IMR-90 (cell line): Measurements from ENCODE around the gene GSS. TPM values are rescaled to one million over a fixed set of nuclear protein-coding genes. Genes with fewer than 3 reads are reported as not detected.
A peak's percentile ranks its signal among the peaks of the same experiment; 100 is the strongest.

Experiments
- ATAC-seq: fragments of 200-7000 bp; cut with Tn5 transposase; 2 replicates; pipeline ENCODE4 v1.9.1; 2020; ENCODE audit warnings: low read depth, mild to moderate bottlenecking, moderate library complexity
- BruUV-seq: library from RNA; stranded (reverse); fragments of 400-500 nt; replicated peaks from 2 replicates; lab custom pipeline; 2021; lab: Mats Ljungman, UMichigan
- CTCF ChIA-PET: fragments of 300-600 bp; formaldehyde crosslinking; extraction: SDS; loops from one replicate; lab custom pipeline; 2021; ENCODE audit warnings: antibody characterized with exemption; lab: Yijun Ruan, JAX
- POLR2A ChIA-PET: fragments of 300-600 bp; sonication (Branson Sonifier 250); formaldehyde crosslinking; loops from one replicate; lab custom pipeline; 2022; ENCODE audit warnings: antibody characterized with exemption; ENCODE audit not compliant: unreplicated experiment; lab: Charles Lee
- DNase-seq: peaks from one replicate; pipeline ENCODE4 v3.0.0; 2013
- H2AFZ ChIP-seq: replicated peaks from 2 replicates; pipeline ENCODE3; 2013; ENCODE audit warnings: low read length, mild to moderate bottlenecking; ENCODE audit not compliant: poor library complexity
- H2AK5ac ChIP-seq: 2 replicates; pipeline ENCODE4 v1.6.1; 2013; ENCODE audit warnings: low read depth, low read length, inconsistent platforms
- H2AK9ac ChIP-seq: replicated peaks from 2 replicates; pipeline ENCODE3; 2013; ENCODE audit warnings: mild to moderate bottlenecking, low read depth, low read length, moderate library complexity; ENCODE audit not compliant: poor library complexity
- H2BK120ac ChIP-seq: 2 replicates; pipeline ENCODE4 v1.6.1; 2013; ENCODE audit warnings: low read depth, low read length, inconsistent platforms
- H2BK15ac ChIP-seq: 3 replicates; pipeline ENCODE4 v1.6.1; 2013; ENCODE audit warnings: low read depth, low read length, inconsistent platforms
- H2BK20ac ChIP-seq: 2 replicates; pipeline ENCODE4 v1.6.1; 2013; ENCODE audit warnings: low read depth, mild to moderate bottlenecking, inconsistent platforms, low read length, moderate library complexity
- H2BK5ac ChIP-seq: 2 replicates; pipeline ENCODE4 v1.6.1; 2013; ENCODE audit warnings: mild to moderate bottlenecking, low read depth, low read length, inconsistent platforms; ENCODE audit not compliant: poor library complexity, severe bottlenecking
- H3K14ac ChIP-seq: replicated peaks from 2 replicates; pipeline ENCODE4 v1.6.1; 2013; ENCODE audit warnings: low read depth, low read length, inconsistent platforms
- H3K18ac ChIP-seq: 2 replicates; pipeline ENCODE4 v1.6.1; 2013; ENCODE audit warnings: low read depth, low read length, control low read depth
- H3K23ac ChIP-seq: 2 replicates; pipeline ENCODE4 v1.6.1; 2013; ENCODE audit warnings: low read depth, low read length, inconsistent platforms
- H3K27ac ChIP-seq: 2 replicates; pipeline ENCODE4 v1.5.1; 2013; ENCODE audit warnings: mild to moderate bottlenecking, control low read depth, low read length; ENCODE audit not compliant: insufficient read depth
- H3K27me3 ChIP-seq: 2 replicates; pipeline ENCODE4 v1.6.1; 2013; ENCODE audit warnings: low read length; ENCODE audit not compliant: control insufficient read depth, insufficient read depth
- H3K36me3 ChIP-seq: 2 replicates; pipeline ENCODE4 v1.6.1; 2013; ENCODE audit warnings: low read length, mixed read lengths; ENCODE audit not compliant: control insufficient read depth, insufficient read depth
- H3K4ac ChIP-seq: 2 replicates; pipeline ENCODE4 v1.6.1; 2013; ENCODE audit warnings: low read depth, low read length, inconsistent platforms
- H3K4me1 ChIP-seq: 2 replicates; pipeline ENCODE4 v1.6.1; 2013; ENCODE audit warnings: low read length, mixed read lengths; ENCODE audit not compliant: control insufficient read depth, insufficient read depth
- H3K4me2 ChIP-seq: 2 replicates; pipeline ENCODE4 v1.6.1; 2013; ENCODE audit warnings: low read depth, mild to moderate bottlenecking, control low read depth, low read length, moderate library complexity
- H3K4me3 ChIP-seq: 2 replicates; pipeline ENCODE4 v1.5.1; 2013; ENCODE audit warnings: low read depth, mild to moderate bottlenecking, control low read depth, low read length, moderate library complexity; ENCODE audit not compliant: insufficient read depth
- H3K56ac ChIP-seq: 2 replicates; pipeline ENCODE4 v1.6.1; 2013; ENCODE audit warnings: low read length, inconsistent platforms; ENCODE audit not compliant: insufficient read depth; ENCODE audit errors: extremely low read depth
- H3K79me1 ChIP-seq, 2 experiments: 2 replicates each; pipeline ENCODE4 v1.6.1; 2013; ENCODE audit warnings: low read length in 2 of 2, inconsistent platforms in 1 of 2, low read depth in 1 of 2
- H3K9ac ChIP-seq: 2 replicates; pipeline ENCODE4 v1.6.1; 2013; ENCODE audit warnings: low read depth, low read length, control low read depth
- H3K9me1 ChIP-seq: 2 replicates; pipeline ENCODE4 v1.6.1; 2013; ENCODE audit warnings: low read length, inconsistent platforms; ENCODE audit not compliant: insufficient read depth
- H3K9me3 ChIP-seq: 2 replicates; pipeline ENCODE4 v1.6.1; 2013; ENCODE audit warnings: low read length; ENCODE audit not compliant: control insufficient read depth, insufficient read depth
- H4K20me1 ChIP-seq: 2 replicates; pipeline ENCODE4 v1.6.1; 2013; ENCODE audit warnings: low read length, inconsistent platforms; ENCODE audit not compliant: insufficient read depth
- H4K5ac ChIP-seq: 2 replicates; pipeline ENCODE4 v1.6.1; 2013; ENCODE audit warnings: mild to moderate bottlenecking, low read depth, low read length, control low read depth
- H4K8ac ChIP-seq, 2 experiments: 2 replicates each; pipeline ENCODE4 v1.6.1; 2013; ENCODE audit warnings: low read depth in 2 of 2, low read length in 2 of 2, control low read depth in 1 of 2, inconsistent platforms in 1 of 2
- H4K91ac ChIP-seq: 2 replicates; pipeline ENCODE4 v1.6.1; 2013; ENCODE audit warnings: low read depth, low read length, inconsistent platforms; ENCODE audit not compliant: insufficient read depth
- BHLHE40 ChIP-seq: fragments of 150-350 bp; IDR thresholded peaks from 2 replicates; pipeline ENCODE4 v1.6.1; 2016; ENCODE audit warnings: mild to moderate bottlenecking, low read depth, low read length
- CHD1 ChIP-seq: IDR thresholded peaks from 2 replicates; pipeline ENCODE4 v1.6.1; 2012; ENCODE audit warnings: low read depth, low read length, improper control_type of control experiment
- FOS ChIP-seq: fragments of 150-350 bp; IDR thresholded peaks from 2 replicates; pipeline ENCODE4 v1.6.1; 2016; ENCODE audit warnings: low read depth, low read length
- MXI1 ChIP-seq: IDR thresholded peaks from 2 replicates; pipeline ENCODE4 v1.6.1; 2012; ENCODE audit warnings: low read depth, mild to moderate bottlenecking, low read length, moderate library complexity, borderline replicate concordance
- RFX5 ChIP-seq: IDR thresholded peaks from 2 replicates; pipeline ENCODE4 v1.8.0; 2012; ENCODE audit warnings: low read depth, mild to moderate bottlenecking, low read length, moderate library complexity
- SMC3 ChIP-seq: fragments of 150-350 bp; IDR thresholded peaks from 2 replicates; pipeline ENCODE4 v1.6.1; 2016; ENCODE audit warnings: low read depth, mild to moderate bottlenecking, antibody characterized with exemption, low read length, moderate library complexity
- USF2 ChIP-seq: fragments of 150-350 bp; IDR thresholded peaks from 2 replicates; pipeline ENCODE4 v1.6.1; 2017; ENCODE audit warnings: mild to moderate bottlenecking, antibody characterized with exemption, low read length, low read depth
- WGBS, 2 experiments: methylation state at CpG; one replicate each; pipeline versions ENCODE4 v1.1.5 to v1.1.7; 2013; ENCODE audit warnings: missing lambda C conversion rate in 2 of 2; ENCODE audit not compliant: insufficient read length in 1 of 2; ENCODE audit errors: extremely low coverage in 2 of 2; 5-methylcytosine and 5-hydroxymethylcytosine counted together
- dilution Hi-C: fragments of 300-500 bp; cut with HindIII; formaldehyde crosslinking; loops from one replicate; pipeline ENCODE4 v1.14.3; 2018; ENCODE audit warnings: low sequenced_read_pairs; ENCODE audit not compliant: unreplicated experiment
- in situ Hi-C: fragments of 300-500 bp; cut with MboI; formaldehyde crosslinking; loops from 3 replicates; pipeline ENCODE4 v1.14.3; 2019; ENCODE audit warnings: low sequenced_read_pairs, inconsistent platforms, mixed read lengths
- intact Hi-C: fragments of 100-400 bp; cut with micrococcal nuclease; formaldehyde crosslinking; loops from 2 replicates; pipeline ENCODE4 v1.10.0; 2022
- polyA plus RNA-seq, 3 experiments: library from polyadenylated mRNA; depleted of rRNA; stranded (reverse); fragments of >200 nt; gene quantifications; 2 replicates each; pipeline ENCODE4 v1.2.3, GENCODE V29; 2012; ENCODE audit warnings: low replicate concordance in 1 of 3
- total RNA-seq: library from RNA; depleted of rRNA; stranded (reverse); fragments of >200 nt; gene quantifications from 2 replicates; pipeline ENCODE4 v1.2.3, GENCODE V29; 2012

The GSS gene
- total and polyA plus RNA-seq, 2 of the 4 experiments (the other 2 are of a cell fraction) = 73.7 to 90.0 TPM

GRCh38 chr20:34888468-34888867, 67.1 kb downstream of the GSS start:
- H4K8ac ChIP-seq = no peak overlapping the region
- H3K23ac ChIP-seq = no peak overlapping the region
- no peaks in the 10 kb centered on the region; the same call in none of the 2 replicates for H3K9me1 ChIP-seq
- H3K79me1 ChIP-seq = peaks cover 16 to 21% of the 10 kb centered on the region in 2 experiments; a peak in 3 of 4 replicates
- no peak overlapping the region for H4K91ac ChIP-seq
- WGBS, 2 experiments = no CpG with 5 or more reads among the region's 1 CpG
- POLR2A ChIA-PET = interaction anchor here (0.6 kb wide), 1 partner anchor 576 kb away, joined by 4 read pairs; no protein-coding TSS in a partner anchor
- no peak for ATAC-seq
- DNase-seq = no peak
- H3K14ac ChIP-seq = no peak overlapping the region
- H4K20me1 ChIP-seq = no peaks in the 10 kb centered on the region
- H3K4me1 ChIP-seq = peaks cover 9% of the 10 kb centered on the region; the same call in 1 of the 2 replicates
- TF ChIP-seq FOS = no peak
- TF ChIP-seq RFX5 = no peak
- TF ChIP-seq SMC3 = no peak
- TF ChIP-seq MXI1 = no peak
- no peak for TF ChIP-seq BHLHE40
- no peak for TF ChIP-seq CHD1
- TF ChIP-seq USF2 = no peak
- H3K27me3 ChIP-seq = no peaks in the 10 kb centered on the region
- no peak overlapping the region for H3K56ac ChIP-seq
- no peak overlapping the region for H2BK5ac ChIP-seq
- no peak overlapping the region for H2BK120ac ChIP-seq
- no peak overlapping the region for H3K4me3 ChIP-seq
- CTCF ChIA-PET = interaction anchor here (0.7 kb wide), 1 partner anchor 14 kb away, joined by 3 read pairs; no protein-coding TSS in a partner anchor
- peaks cover 5% of the 10 kb centered on the region for H3K36me3 ChIP-seq
- no peak overlapping the region for H3K4me2 ChIP-seq
- H2AFZ ChIP-seq = no peak overlapping the region
- intact Hi-C loops = no loop called here
- H4K5ac ChIP-seq = no peak overlapping the region
- H3K18ac ChIP-seq = no peak overlapping the region
- no TSS peak for BruUV-seq
- no peak overlapping the region for H2AK9ac ChIP-seq
- H3K9me3 ChIP-seq = no peaks in the 10 kb centered on the region
- H2BK20ac ChIP-seq = no peak overlapping the region
- in situ Hi-C loops = no loop called here
- H3K9ac ChIP-seq = no peak overlapping the region
- dilution Hi-C loops = no loop called here
- H3K4ac ChIP-seq = no peak overlapping the region
- H3K27ac ChIP-seq = no peak overlapping the region
- H2AK5ac ChIP-seq = no peak overlapping the region
- H2BK15ac ChIP-seq = 0 out of 3 replicates have a peak overlapping the region, but pooled peaks have one; percentile 37
